GM21786 (cell line): Measurements from ENCODE around the gene NUDCD2.
"Not testable (repeated sequence)": the region's sequence is repeated elsewhere in the genome, so short reads cannot be mapped to it uniquely, and the experiment has no call there.

Experiments
- ATAC-seq: cut with Tn5 transposase; IDR thresholded peaks from one replicate; pipeline ENCODE4 v1.9.1; 2021; ENCODE audit not compliant: unreplicated experiment

The NUDCD2 gene

GRCh38 chr5:163473635-163474243, 13.8 kb upstream of the NUDCD2 start:
- ATAC-seq = peak; percentile 94

- no peak for ATAC-seq
These were observed 7.8 kb upstream of the NUDCD2 start for GRCh38 chr5:163467682-163468081.

- ATAC-seq = no peak
These were observed 3.1 kb upstream of the NUDCD2 start for GRCh38 chr5:163463063-163463435.

GRCh38 chr5:163460562-163461171, 765 bp upstream of the NUDCD2 start, which contains the start of gene HMMR:
Gene HMMR, plus strand, starts transcription at chr5:163460632. Its CDS starts 61 bp downstream, at chr5:163460693.
- no peak for ATAC-seq

GRCh38 chr5:163459462-163459818, 462 bp downstream of the NUDCD2 start:
- peak; percentile 2 for ATAC-seq

- no peak for ATAC-seq
These were observed 1.0 kb downstream of the NUDCD2 start for GRCh38 chr5:163458778-163459385.

GRCh38 chr5:163456840-163457239, 3.1 kb downstream of the NUDCD2 start:
- no peak for ATAC-seq

- ATAC-seq = no peak
These were observed 3.8 kb downstream of the NUDCD2 start for GRCh38 chr5:163456029-163456589.

GRCh38 chr5:163455406-163455805, 4.5 kb downstream of the NUDCD2 start:
- ATAC-seq = not testable (repeated sequence)

- no peak for ATAC-seq
These were observed 6.2 kb downstream of the NUDCD2 start for GRCh38 chr5:163453705-163454104.

GRCh38 chr5:163451489-163451888, 8.4 kb downstream of the NUDCD2 start:
- no peak for ATAC-seq

- no peak for ATAC-seq
These were observed 11.4 kb downstream of the NUDCD2 start for GRCh38 chr5:163448491-163448890.

GRCh38 chr5:163447875-163448274, 12.0 kb downstream of the NUDCD2 start:
- ATAC-seq = no peak

- no peak for ATAC-seq
These were observed 12.7 kb downstream of the NUDCD2 start for GRCh38 chr5:163447191-163447590.

GRCh38 chr5:163445345-163445744, 14.6 kb downstream of the NUDCD2 start:
- ATAC-seq = no peak

- no peak for ATAC-seq
These were observed 15.4 kb downstream of the NUDCD2 start for GRCh38 chr5:163444526-163444925.

- ATAC-seq = no peak
These were observed 18.9 kb downstream of the NUDCD2 start for GRCh38 chr5:163440954-163441353.

GRCh38 chr5:163439092-163439425, 20.8 kb downstream of the NUDCD2 start:
- ATAC-seq = peak; percentile 13

GRCh38 chr5:163437309-163438182, 22.4 kb downstream of the NUDCD2 start, which contains the start of gene CCNG1:
Gene CCNG1, plus strand, starts transcription at chr5:163437595. Its CDS starts 1,662 bp downstream, at chr5:163439257.
- peak; percentile 95 for ATAC-seq

- ATAC-seq = no peak
These were observed 22.9 kb downstream of the NUDCD2 start for GRCh38 chr5:163437011-163437308.

GRCh38 chr5:163436515-163436914, 23.4 kb downstream of the NUDCD2 start:
- no peak for ATAC-seq
